Measurements from ENCODE around the gene CHP1.

DNA sequence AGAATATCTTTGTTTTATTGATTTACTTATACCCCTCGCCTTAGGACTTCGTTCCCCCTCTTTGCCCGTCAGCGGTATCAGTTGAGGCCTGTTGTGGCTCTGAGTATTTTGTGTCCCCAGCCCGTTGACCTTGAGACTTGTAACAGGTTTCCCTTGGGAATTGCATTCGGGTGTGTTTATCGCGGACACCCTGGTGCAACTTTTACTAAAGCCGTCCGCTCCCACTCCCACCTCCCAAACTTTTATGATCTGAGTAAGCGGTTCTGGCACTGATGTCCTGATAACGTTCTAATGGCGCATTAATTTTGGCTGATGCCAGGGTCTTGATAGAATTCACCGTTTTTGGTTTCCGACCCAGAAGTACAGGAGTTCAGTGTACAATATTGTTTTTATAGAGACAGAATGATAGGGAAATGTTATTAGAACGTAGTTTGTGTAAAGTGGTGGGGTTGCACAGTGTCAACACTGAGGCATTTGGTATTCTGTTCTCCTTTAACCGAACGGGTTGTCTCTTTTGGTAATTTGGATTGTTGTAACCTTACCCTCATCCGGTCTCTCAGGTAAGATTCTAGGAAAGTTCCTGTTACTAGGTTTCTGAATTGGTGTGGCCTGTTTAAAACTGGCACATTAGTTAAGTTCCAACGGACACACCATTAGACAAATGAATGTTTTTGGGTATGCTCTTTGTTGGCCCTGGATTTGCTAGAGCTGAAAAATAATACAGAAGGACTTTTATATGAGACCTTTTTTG is 53.5 kb downstream of the CHP1 start:
- TF ChIP-seq, protein P1, sequence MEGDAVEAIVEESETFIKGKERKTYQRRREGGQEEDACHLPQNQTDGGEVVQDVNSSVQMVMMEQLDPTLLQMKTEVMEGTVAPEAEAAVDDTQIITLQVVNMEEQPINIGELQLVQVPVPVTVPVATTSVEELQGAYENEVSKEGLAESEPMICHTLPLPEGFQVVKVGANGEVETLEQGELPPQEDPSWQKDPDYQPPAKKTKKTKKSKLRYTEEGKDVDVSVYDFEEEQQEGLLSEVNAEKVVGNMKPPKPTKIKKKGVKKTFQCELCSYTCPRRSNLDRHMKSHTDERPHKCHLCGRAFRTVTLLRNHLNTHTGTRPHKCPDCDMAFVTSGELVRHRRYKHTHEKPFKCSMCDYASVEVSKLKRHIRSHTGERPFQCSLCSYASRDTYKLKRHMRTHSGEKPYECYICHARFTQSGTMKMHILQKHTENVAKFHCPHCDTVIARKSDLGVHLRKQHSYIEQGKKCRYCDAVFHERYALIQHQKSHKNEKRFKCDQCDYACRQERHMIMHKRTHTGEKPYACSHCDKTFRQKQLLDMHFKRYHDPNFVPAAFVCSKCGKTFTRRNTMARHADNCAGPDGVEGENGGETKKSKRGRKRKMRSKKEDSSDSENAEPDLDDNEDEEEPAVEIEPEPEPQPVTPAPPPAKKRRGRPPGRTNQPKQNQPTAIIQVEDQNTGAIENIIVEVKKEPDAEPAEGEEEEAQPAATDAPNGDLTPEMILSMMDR (IDR thresholded peaks at IDR 0.05), result no peak
- TF ChIP-seq, protein P2, sequence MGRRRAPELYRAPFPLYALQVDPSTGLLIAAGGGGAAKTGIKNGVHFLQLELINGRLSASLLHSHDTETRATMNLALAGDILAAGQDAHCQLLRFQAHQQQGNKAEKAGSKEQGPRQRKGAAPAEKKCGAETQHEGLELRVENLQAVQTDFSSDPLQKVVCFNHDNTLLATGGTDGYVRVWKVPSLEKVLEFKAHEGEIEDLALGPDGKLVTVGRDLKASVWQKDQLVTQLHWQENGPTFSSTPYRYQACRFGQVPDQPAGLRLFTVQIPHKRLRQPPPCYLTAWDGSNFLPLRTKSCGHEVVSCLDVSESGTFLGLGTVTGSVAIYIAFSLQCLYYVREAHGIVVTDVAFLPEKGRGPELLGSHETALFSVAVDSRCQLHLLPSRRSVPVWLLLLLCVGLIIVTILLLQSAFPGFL (CRISPR knock-in tag; IDR thresholded peaks at IDR 0.05; ENCODE audit: borderline replicate concordance), result no peak
